Stimulated activated CD4-positive, alpha-beta T cell treated with anti-CD3 and anti-CD28 coated beads, Interleukin-4, amount 100 ng/mL, for 1 hour (primary cell): ENCODE measurements around the gene TET2.
"Not testable (repeated sequence)": the region's sequence is repeated elsewhere in the genome, so short reads cannot be mapped to it uniquely, and the experiment has no call there.

Source experiments
- DNase-seq: peaks from one replicate; pipeline ENCODE4 v3.0.0-alpha.2; 2020

Gene TET2

GRCh38 chr4:105241451-105241850 lies 94.8 kb downstream of the TET2 start:
- no peak for DNase-seq

- DNase-seq = no peak
Observed at GRCh38 chr4:105243446-105243845, 96.8 kb downstream of the TET2 start.

GRCh38 chr4:105246712-105247111 lies 100.0 kb downstream of the TET2 start:
- DNase-seq = no peak

GRCh38 chr4:105248613-105249012 lies 101.9 kb downstream of the TET2 start:
- no peak for DNase-seq

GRCh38 chr4:105257817-105258495 lies 111.3 kb downstream of the TET2 start:
- no peak for DNase-seq

- no peak for DNase-seq
Observed at GRCh38 chr4:105265689-105266088, 119.0 kb downstream of the TET2 start.

GRCh38 chr4:105267280-105267679 lies 120.6 kb downstream of the TET2 start:
- no peak for DNase-seq

GRCh38 chr4:105272002-105272401 lies 125.3 kb downstream of the TET2 start:
- DNase-seq = no peak

- no peak for DNase-seq
Observed at GRCh38 chr4:105273230-105273629, 126.6 kb downstream of the TET2 start.

- DNase-seq = no peak
Observed at GRCh38 chr4:105274090-105274489, 127.4 kb downstream of the TET2 start.

GRCh38 chr4:105274504-105274903 lies 127.8 kb downstream of the TET2 start:
- no peak for DNase-seq

GRCh38 chr4:105276361-105277104 lies 129.9 kb downstream of the TET2 start:
- DNase-seq = no peak

GRCh38 chr4:105277702-105278101 lies 131.0 kb downstream of the TET2 start:
- no peak for DNase-seq

GRCh38 chr4:105279314-105279713 lies 132.6 kb downstream of the TET2 start:
- no peak for DNase-seq

GRCh38 chr4:105280338-105281123 lies 133.9 kb downstream of the TET2 start:
- no peak for DNase-seq

- no peak for DNase-seq
Observed at GRCh38 chr4:105281124-105281415, 134.4 kb downstream of the TET2 start.

- no peak for DNase-seq
Observed at GRCh38 chr4:105282489-105282888, 135.8 kb downstream of the TET2 start.

GRCh38 chr4:105283501-105283900 lies 136.8 kb downstream of the TET2 start:
- DNase-seq = no peak

- DNase-seq = no peak
Observed at GRCh38 chr4:105288121-105288520, 141.4 kb downstream of the TET2 start.

GRCh38 chr4:105291925-105292324 lies 145.2 kb downstream of the TET2 start:
- no peak for DNase-seq

- no peak for DNase-seq
Observed at GRCh38 chr4:105293360-105293759, 146.7 kb downstream of the TET2 start.

- DNase-seq = no peak
Observed at GRCh38 chr4:105296672-105297071, 150.0 kb downstream of the TET2 start.

GRCh38 chr4:105299027-105299426 lies 152.4 kb downstream of the TET2 start:
- not testable (repeated sequence) for DNase-seq

- DNase-seq = no peak
Observed at GRCh38 chr4:105304085-105304484, 157.4 kb downstream of the TET2 start.
